Measurements from ENCODE around the gene KIFAP3.
A peak's percentile ranks its signal among the peaks of the same experiment; 100 is the strongest.
"Not testable (repeated sequence)": the region's sequence is repeated elsewhere in the genome, so short reads cannot be mapped to it uniquely, and the experiment has no call there.

Gene KIFAP3

DNA sequence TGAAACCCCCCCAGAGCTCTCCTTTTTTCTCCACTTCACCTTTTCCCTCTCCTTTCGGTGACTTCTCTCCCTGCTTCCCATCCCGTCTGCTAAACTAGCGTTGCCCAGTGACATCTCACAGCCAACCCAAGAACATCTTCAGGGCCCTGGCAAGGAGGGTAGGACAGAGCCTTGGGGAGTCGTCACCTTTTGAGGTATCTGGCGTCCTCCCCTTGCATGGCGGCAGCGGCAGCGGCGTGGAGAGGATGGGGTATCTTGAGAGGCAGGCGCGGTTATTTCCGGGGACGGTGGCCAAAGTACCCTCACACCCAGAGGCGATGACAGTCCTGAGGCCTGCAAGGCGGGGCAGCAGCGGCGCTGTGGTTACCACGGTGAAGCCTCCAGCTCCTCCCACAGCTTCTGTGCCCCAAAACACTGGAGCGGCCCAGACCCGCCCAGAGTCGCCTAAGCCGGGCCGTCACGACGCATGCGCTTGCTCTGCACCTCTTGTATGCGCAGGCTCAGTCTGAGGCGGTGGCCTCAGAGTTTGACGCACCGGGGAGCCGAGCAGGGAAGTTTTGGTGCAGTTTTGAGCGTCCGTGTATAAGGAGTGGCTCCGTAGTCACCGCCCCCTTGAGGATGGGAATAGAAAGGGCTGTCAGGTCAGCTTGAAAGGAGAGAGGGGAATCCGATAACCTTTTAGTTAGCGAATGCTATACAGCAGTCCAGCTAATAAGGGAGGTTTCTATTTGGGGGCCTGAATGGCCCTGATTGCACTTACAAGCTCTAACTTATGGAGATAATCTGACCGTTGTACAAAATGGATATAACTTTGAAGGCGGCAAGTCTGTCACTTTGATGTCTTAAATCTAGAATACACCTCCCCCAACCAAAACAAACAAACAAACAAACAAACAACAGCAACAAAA, at the start of gene KIFAP3:
Gene KIFAP3 (minus strand): TSS at position 446 of the 908 bp plus-strand sequence. CDS start 228 bp downstream, at position 218.
- DNase-seq (ENCODE audit: low spot score) (peak; percentile 95), FAIRE-seq (peak; percentile 44)

DNA sequence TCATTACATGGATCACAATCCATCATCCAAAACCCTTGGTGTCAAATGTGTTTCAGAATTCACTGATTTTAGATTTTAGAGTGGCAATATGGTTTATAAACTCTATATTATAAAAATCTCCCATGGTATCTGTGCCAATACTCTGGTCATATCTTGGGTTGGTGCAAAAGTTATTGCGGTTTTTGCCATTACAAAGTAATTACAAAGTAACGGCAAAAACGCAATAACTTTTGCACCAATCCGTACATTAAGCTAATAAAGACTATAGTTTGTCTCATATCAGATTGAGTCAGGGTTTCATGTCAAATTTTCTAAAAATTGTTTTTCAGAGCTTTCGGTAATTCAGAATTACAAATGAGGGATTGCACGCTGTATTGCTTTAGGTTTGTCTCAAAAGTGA, 47.9 kb upstream of the KIFAP3 start:
- DNase-seq (ENCODE audit: low spot score) (no peak), FAIRE-seq (no peak)

DNA sequence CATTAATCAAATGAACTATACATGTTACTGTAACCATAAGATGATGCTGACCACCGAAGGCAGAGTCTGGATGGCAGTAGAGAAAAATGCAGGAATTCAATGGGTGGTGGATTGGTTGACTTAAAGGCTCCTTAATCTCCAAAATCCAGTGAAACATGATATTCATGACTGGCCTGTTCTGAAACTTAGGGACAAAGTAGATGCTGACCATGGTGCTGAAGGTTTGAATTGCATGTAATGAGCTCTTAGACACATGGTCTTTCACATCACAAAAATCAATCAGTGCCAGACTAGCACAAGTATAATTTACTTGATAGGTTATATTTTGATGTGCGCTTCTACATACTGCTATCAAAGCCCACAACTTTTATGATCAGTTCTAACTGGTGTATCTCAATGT, 40.4 kb upstream of the KIFAP3 start:
- FAIRE-seq: no peak
- peak; percentile 13 for DNase-seq (ENCODE audit: low spot score)

DNA sequence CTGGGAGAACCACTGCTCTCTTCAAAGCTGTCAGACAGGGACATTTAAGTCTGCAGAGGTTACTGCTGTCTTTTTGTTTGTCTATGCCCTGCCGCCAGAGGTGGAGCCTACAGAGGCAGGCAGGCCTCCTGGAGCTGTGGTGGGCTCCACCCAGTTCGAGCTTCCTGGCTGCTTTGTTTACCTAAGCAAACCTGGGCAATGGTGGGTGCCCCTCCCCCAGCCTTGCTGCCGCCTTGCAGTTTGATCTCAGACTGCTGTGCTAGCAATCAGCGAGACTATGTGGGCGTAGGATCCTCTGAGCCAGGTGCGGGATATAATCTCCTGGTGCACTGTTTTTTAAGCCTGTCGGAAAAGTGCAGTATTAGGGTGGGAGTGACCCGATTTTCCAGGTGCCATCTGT, 38.6 kb upstream of the KIFAP3 start:
- not testable (repeated sequence) for FAIRE-seq; DNase-seq (ENCODE audit: low spot score)

DNA sequence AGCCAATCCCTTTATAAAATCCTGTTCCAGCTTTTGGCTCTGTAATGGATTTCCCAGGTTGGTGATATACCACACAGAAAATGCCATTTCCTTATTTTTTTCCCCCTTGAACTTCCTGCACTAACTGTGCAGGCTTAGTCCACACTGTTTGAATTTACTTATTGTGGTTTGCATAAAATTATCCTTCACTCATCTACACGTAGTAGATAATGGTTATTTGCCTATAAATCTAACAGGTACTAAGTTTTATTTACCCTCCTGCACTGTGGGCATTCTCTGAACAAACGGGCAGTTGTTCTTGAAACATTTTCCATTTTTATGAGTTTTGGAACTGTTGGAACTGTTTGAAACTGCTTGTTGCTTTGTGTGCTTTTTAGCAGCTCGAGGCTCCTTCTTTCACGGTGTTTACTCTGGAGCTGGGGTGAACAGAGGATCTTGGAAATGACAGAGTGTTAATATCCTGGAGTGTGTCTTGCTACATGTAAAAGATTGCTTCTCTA, 23.0 kb upstream of the KIFAP3 start:
- no peak for DNase-seq (ENCODE audit: low spot score)
- no peak for FAIRE-seq

DNA sequence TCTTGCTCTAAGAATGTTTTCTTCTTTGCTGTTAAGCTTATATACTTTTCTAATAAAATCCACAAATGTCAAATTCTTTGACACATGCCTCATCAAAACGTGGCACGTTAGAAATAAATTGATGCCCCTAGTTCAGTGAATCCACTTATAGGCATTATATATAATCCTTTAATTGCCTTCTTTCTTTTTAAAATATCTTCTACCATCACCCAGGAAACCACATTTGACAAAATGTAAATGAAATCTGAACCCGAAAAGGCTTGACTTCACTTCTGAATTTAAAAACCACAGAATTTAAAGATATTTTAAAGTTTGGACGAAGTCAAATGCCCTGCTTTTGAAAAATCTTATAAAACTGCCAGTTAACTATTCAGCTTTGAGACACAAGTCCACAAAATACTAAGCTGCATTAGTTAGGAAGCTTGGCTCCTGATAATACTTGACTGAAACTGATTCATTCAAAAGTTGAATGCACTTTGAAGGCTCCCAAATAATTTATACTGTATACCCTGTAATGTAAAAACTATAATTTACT, 22.4 kb upstream of the KIFAP3 start:
- no peak for DNase-seq (ENCODE audit: low spot score)
- FAIRE-seq: no peak

DNA sequence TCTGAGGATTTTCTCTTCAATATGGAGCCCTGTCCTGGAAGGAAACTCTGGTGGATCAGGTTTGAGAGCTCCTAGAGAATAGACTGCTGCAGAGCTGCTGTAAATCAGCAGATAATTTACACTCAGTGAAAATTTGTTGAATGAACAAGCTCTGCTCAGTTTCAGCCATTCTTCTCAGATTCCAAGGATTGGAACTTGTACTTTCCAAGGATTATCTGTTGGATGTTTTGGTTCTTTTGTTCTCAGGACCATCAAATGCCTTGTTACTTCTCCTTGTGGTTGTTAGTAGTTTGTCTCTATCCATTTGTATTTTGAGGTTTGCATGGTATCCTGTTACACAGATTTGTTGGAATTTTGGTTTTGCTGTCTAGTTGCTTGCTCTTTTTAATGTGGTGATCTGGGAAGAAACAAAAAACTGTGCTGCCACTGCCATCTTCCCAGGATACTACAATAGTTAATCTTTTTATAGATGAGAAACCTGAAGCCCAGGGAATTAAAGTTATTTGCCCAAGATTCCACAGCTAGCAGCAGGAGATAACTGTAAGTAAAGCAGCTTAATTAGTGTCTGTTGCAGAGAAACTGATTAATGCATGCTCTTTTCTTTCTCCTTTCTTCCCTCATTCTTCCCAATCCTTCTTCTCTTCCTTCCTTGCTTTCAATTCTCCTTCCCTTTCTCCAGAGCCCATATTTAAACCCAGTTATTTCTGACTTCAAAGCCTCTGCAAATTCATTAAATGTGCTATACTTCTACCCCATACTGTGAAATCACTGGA, 21.7 kb upstream of the KIFAP3 start:
- DNase-seq (ENCODE audit: low spot score): no peak
- FAIRE-seq: no peak

DNA sequence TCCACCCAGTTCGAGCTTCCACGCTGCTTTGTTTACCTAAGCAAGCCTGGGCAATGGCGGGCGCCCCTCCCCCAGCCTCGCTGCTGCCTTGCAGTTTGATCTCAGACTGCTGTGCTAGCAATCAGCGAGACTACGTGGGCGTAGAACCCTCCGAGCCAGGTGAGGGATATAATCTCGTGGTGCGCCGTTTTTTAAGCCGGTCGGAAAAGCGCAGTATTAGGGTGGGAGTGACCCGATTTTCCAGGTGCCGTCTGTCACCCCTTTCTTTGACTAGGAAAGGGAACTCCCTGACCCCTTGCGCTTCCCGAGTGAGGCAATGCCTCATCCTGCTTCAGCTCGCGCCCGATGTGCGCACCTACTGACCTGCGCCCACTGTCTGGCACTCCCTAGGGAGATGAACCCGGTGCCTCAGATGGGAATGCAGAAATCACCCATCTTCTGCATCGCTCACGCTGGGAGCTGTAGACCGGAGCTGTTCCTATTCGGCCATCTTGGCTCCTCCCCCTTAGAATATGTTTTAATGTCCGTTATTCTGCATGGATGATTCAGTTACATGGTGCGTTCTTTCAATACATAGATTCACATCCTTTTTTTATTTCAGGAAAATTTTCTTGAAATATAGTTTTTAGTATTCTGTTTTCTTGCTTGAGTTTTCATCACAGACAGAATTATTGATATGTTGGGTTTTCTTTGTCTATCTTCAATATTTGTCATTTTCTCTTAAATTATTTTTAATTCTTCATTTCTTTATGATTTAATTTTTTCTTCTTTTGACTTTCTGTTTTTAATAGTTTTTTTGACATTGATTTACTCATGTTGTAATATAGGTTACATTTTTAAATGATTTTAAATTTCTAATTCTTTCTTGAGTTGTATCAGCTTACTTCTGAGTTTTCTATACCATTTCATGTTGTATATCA, 20.5 kb upstream of the KIFAP3 start:
- not testable (repeated sequence) for FAIRE-seq; DNase-seq (ENCODE audit: low spot score)

DNA sequence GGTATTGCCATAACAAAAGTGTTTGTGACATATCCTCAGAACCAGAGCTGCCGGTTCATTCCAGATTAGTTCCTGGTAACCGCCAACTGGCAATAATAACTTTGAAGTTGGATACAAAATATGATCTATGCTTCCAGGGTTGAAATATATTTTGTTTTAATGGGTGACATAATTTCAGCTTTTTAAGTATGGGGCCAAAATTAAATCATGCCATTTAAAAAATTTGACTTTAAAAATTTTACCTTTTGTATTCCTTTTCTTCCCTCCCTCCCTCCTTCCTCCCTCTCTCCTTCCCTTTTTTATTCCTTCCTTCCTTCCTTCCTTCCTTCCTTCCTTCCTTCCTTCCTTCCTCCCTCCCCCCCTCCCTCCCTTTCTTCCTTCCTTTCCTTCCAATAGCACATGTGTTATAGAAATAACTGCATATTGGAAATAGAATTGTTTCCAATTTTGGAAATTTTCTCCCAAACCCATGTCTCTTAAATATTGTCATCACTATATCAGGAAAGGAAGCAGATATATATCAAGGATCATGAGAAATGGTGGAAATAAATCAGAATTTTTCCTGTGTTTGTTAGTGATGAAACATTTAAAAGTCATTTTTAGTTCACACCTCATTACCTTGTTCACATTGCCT, 12.0 kb upstream of the KIFAP3 start:
- no peak for FAIRE-seq

DNA sequence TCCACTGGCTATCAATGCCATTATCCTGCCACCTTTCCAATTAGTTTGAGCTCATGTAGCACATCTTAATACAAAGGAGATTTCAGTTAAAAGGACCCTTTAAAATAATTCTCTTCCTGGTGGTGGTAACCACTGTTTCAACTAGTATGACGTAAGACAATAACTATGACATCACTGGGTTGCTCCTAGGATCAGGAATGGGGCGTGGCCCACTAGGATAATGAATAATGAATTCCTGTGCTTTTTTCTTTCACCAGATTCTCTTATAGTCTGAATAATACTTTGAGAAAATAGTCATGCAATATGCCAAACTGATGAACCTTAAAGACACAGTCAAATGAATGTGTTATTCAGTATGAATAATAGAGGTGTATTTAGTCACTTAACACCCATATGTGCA, 10.6 kb upstream of the KIFAP3 start:
- FAIRE-seq: no peak
- DNase-seq (ENCODE audit: low spot score): no peak

More for the DNA sequence above, 12.0 kb upstream of the KIFAP3 start:
- no peak for DNase-seq (ENCODE audit: low spot score)

DNA sequence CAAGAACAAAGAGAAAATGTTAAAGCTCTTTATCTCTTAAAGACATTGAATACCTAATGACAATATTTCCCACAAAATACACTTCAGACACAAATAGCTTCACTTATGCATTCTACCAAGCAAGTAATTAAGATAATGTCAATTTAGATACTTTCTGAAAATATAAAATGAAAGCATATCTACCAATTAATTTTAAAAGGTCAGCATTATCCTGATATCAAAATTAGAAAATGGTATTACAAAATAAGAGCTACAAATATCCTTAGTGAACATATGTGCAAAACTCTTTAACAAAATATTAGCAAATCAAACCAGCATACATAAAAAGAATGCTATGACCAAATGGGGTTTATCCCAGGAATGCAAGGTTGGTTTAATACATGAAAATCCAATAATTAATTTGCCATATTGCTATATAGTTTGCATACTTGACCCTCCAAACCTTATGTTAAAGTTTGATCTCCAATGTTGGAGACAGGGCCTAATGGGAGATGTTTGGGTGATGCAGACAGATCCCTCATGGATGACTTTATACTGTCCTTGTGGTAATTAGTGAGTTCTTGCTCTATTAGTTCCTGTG, 4.2 kb upstream of the KIFAP3 start:
- DNase-seq (ENCODE audit: low spot score): no peak
- no peak for FAIRE-seq

DNA sequence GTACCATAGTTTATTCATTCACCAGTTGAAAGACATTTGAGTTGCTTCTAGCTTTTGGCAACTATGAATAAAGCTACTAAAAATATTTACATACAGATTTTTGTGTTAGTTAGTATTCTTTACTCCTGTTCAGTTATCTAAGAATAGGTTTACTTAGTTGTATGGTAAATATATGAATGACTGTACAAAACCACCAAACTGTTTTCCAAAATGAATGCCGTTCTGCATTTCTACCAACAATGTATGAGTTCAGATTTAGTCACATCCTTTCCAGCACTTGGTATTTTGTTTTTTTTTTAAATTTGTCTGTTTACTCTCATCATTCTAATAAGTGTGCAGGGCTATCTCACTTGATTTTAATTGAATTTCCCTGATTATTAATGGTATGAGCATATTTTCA, 3.4 kb upstream of the KIFAP3 start:
- FAIRE-seq: no peak

DNA sequence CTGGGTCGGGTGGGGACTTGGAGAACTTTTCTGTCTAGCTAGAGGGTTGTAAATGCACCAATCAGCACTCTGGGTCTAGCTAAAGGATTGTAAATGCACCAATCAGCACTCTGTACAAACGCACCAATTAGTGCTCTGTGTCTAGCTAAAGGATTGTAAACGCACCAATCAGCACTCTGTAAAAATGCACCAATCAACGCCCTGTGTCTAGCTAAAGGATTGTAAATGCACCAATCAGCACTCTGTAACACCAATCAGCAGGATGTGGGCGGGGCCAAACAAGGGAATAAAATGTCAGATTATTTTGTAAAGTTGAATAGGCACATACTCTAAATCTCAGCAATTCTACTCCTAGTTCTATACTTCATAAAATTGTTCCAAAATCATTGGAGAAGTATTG, 2.5 kb upstream of the KIFAP3 start:
- FAIRE-seq; DNase-seq (ENCODE audit: low spot score): not testable (repeated sequence)

More for the DNA sequence above, 3.4 kb upstream of the KIFAP3 start:
- DNase-seq (ENCODE audit: low spot score): no peak

DNA sequence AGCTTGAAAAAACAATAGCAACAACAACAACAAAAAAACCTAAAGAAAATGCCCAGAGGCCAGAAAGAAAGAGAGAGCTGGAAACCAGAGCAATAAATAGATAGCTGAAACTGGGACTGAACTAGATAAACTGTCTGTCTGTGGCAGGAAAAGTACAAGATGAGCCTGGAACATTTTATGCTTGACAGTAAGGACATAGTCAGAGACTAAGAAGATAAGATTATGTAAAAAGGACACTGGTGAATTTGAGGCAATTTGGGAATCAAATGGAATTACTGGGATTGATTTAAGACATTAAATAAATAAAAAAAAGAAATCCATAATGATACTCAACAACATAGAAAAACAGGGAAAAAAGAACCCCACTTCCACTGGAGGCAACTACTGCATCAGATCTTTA, 1.7 kb upstream of the KIFAP3 start:
- DNase-seq (ENCODE audit: low spot score) (no peak), FAIRE-seq (no peak)

DNA sequence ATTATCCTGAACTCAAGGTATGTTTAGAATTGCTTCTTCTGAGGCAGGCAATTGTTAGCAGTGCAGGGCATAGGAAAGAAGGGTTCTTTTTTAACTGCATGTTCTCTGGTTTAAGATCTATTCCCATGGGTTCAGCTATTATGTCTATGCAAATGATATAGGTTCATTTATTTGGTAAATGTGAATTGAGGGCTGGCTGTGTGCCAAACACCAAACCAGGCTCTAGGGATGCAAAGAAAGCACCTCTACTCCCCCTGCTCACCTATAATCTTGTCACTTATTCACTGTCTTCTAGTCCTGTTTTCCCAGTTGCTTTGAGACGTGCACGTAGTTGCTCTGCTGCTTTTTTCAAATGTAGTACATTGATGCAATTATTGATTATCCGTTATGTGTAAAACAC, 691 bp upstream of the KIFAP3 start:
- DNase-seq (ENCODE audit: low spot score) (no peak), FAIRE-seq (no peak)

DNA sequence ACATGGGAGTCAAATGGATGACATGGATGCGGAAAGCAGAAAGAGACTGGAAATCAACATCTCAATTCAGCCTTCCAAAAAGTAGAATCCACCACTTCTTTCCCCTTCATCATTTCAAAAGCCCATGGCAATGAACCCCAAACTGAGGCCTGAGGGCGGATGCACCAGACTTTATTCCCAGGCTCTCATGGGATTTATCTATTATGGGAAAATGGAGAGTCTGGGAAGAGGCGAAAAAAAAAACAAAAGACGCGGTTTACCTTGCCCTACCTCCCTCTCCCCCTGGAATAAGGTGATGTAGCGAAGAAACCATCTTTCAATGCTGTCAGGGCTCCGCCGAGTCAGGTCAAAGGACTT, 624 bp downstream of the KIFAP3 start:
- DNase-seq (ENCODE audit: low spot score): no peak
- no peak for FAIRE-seq

DNA sequence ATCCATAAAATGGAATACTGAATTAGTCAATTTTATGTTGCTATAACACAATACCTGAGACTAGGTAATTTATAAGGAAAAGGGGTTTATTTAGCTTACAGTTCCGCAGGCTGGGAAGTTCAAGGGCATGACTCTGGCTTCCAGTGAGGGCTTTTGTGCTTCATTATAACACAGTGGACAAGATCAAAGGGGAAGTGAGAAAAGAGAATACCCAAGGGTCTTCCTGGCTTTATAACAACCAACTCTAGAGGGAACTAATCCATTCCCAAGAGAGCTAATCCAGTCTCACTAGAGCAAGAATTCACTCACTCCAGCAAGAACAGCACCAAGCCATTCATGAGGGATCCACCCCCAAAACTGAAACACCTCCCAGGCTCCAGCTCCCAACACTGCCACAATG, 3.1 kb downstream of the KIFAP3 start:
- no peak for FAIRE-seq

DNA sequence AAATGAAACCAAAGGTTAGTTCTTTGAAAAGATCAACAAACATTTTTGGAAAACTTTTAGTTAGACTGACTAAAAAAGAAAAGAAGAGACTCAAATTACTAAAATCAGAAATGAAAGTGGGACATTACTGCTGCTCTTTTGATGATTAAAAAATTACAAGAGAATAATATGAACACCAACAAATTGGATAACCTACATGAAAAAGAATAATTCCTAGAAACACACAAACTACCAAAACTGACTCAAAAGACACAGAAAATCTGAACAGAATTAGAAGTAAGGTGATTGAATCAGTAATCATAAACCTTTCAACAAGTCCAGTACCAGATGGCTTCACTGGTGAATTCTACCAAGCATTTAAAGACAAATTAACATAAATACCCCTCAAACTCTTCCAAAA, 5.6 kb downstream of the KIFAP3 start:
- DNase-seq (ENCODE audit: low spot score) (no peak), FAIRE-seq (no peak)

More for the DNA sequence above, 3.1 kb downstream of the KIFAP3 start:
- no peak for DNase-seq (ENCODE audit: low spot score)

DNA sequence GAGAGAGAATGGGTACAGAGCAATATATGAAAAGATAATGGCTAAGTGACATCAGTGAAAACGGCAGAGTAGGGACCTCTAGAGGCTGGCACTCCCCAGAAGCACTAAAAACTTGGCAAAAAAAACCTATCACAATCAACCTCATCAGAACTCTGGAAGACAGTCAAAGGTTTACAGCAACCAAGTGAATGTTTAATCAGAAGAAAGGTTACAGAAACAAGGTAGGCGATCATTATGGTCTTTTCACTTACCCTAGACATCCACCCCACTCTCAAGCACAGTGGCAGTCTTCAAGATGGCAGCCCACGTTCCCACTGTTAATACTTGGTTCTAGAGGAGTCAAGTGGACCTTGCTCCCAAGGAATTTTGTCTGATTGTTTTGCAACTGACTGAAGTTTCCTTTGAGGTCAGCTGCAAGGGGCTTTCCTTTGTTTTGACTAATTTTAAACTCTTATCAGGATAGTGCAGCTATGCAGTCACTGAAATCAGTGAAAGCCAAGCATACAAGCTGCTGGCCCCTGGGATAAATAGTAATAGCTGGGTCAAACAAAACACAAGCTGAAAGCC, 7.2 kb downstream of the KIFAP3 start:
- FAIRE-seq: no peak
- DNase-seq (ENCODE audit: low spot score): no peak

DNA sequence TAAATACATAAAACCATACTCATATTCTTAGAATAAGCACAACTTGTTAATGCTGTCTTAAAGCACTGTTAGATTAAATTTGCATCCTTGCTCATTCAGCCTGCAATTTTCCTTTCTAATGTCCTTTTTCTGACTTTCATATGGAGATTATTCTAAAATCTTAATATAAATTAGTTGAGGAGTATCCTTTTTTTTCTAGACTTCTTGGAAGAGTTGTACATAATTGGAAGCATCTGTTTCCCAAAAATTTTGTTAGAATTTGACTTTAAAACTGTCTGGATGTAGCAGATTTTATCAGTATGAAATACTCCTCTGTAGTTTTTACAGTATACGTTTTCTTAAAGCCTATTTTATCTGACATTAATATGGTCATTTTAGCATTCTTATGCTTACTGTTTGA, 9.7 kb downstream of the KIFAP3 start:
- no peak for FAIRE-seq

More for the DNA sequence above, 9.7 kb downstream of the KIFAP3 start:
- DNase-seq (ENCODE audit: low spot score): no peak
